Activated CD8-positive, alpha-beta T cell treated with anti-CD3 and anti-CD28 coated beads for 36 hours (primary cell): ENCODE data around the gene UGT1A1. TPM values are rescaled to one million over a fixed set of nuclear protein-coding genes. Genes with fewer than 3 reads are reported as not detected.

ENCODE experiments used
- ATAC-seq: fragments of 200-7000 bp; cut with Tn5 transposase; one replicate; pipeline ENCODE4 v1.10.0; 2021; ENCODE audit warnings: mild to moderate bottlenecking, moderate library complexity
- CTCF ChIA-PET: fragments of 350-600 bp; sonication (Branson Sonifier 250); formaldehyde crosslinking; loops from one replicate; lab custom pipeline; 2021; ENCODE audit warnings: antibody characterized with exemption; lab: Charles Lee
- POLR2A ChIA-PET: fragments of 350-600 bp; sonication (Branson Sonifier 250); formaldehyde crosslinking; loops from one replicate; lab custom pipeline; 2021; ENCODE audit warnings: antibody characterized with exemption; lab: Charles Lee
- DNase-seq: peaks from one replicate; pipeline ENCODE4 v3.0.0-alpha.2; 2020
- H3K27ac Mint-ChIP-seq: one replicate; pipeline ENCODE4 v1.8.0; 2021; ENCODE audit warnings: mild to moderate bottlenecking, mixed read lengths
- H3K27me3 Mint-ChIP-seq: one replicate; pipeline ENCODE4 v1.8.0; 2021; ENCODE audit warnings: mixed read lengths
- H3K36me3 Mint-ChIP-seq: one replicate; pipeline ENCODE4 v1.8.0; 2021; ENCODE audit warnings: low read depth, mixed read lengths
- H3K4me1 Mint-ChIP-seq: one replicate; pipeline ENCODE4 v1.8.0; 2021; ENCODE audit warnings: low read depth, mixed read lengths
- H3K4me3 Mint-ChIP-seq: one replicate; pipeline ENCODE4 v1.8.0; 2021; ENCODE audit warnings: mild to moderate bottlenecking, moderate library complexity, mixed read lengths
- H3K9me3 Mint-ChIP-seq: one replicate; pipeline ENCODE4 v1.8.0; 2021; ENCODE audit warnings: mixed read lengths
- intact Hi-C: fragments of 100-400 bp; cut with micrococcal nuclease; formaldehyde crosslinking; loops from one replicate; pipeline ENCODE4 v1.10.0; 2022
- total RNA-seq, 2 experiments: library from RNA; stranded (reverse); gene quantifications; one replicate each; pipeline ENCODE4 v1.2.3, GENCODE V29; 2021
- TF ChIP-seq, protein P1 (sequence below): fragments of 200-600 bp; IDR thresholded peaks from one replicate; pipeline ENCODE4 v1.8.0; 2022; ENCODE audit warnings: antibody characterized with exemption, mild to moderate bottlenecking

UGT1A1 gene
- not detected for total RNA-seq

- TF ChIP-seq, protein P1, sequence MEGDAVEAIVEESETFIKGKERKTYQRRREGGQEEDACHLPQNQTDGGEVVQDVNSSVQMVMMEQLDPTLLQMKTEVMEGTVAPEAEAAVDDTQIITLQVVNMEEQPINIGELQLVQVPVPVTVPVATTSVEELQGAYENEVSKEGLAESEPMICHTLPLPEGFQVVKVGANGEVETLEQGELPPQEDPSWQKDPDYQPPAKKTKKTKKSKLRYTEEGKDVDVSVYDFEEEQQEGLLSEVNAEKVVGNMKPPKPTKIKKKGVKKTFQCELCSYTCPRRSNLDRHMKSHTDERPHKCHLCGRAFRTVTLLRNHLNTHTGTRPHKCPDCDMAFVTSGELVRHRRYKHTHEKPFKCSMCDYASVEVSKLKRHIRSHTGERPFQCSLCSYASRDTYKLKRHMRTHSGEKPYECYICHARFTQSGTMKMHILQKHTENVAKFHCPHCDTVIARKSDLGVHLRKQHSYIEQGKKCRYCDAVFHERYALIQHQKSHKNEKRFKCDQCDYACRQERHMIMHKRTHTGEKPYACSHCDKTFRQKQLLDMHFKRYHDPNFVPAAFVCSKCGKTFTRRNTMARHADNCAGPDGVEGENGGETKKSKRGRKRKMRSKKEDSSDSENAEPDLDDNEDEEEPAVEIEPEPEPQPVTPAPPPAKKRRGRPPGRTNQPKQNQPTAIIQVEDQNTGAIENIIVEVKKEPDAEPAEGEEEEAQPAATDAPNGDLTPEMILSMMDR, result no peak
- intact Hi-C loops, result no loop called here
- Mint-ChIP-seq H3K9me3 (no peaks in the 10 kb centered on the region), H3K27ac (no peak within 1 kb of the TSS), H3K4me1 (no peaks in the 10 kb centered on the region), H3K4me3 (no peak within 1 kb of the TSS), H3K27me3 (peaks cover 7% of the 10 kb centered on the region), H3K36me3 (no peaks in the 10 kb centered on the region)
- no peak for ATAC-seq
- ChIA-PET POLR2A (no interaction called here), CTCF (no interaction called here)
- DNase-seq, result no peak
Measured at GRCh38 chr2:233760043-233760442, at the start of gene UGT1A1. UGT1A1 (plus strand) TSS chr2:233760270; CDS start chr2:233760288, 18 bp downstream.

GRCh38 chr2:233711312-233712008 is 48.6 kb upstream of the UGT1A1 start:
- Mint-ChIP-seq H3K9me3 (no peaks in the 10 kb centered on the region), H3K27me3 (peaks cover 8% of the 10 kb centered on the region), H3K4me3 (no peak overlapping the region), H3K4me1 (peaks cover 9% of the 10 kb centered on the region), H3K27ac (no peak overlapping the region), H3K36me3 (no peaks in the 10 kb centered on the region)
- DNase-seq (peak; percentile 80), ATAC-seq (peak; percentile 70)
- intact Hi-C loops, result no loop called here
- TF ChIP-seq, protein P1, result peak; percentile 89
- CTCF ChIA-PET, result interaction anchor here (0.7 to 1.5 kb wide), 9 partner anchors 10 to 279 kb away, joined by 3 to 5 read pairs (median 3); no protein-coding TSS in a partner anchor
- POLR2A ChIA-PET, result no interaction called here

DNA sequence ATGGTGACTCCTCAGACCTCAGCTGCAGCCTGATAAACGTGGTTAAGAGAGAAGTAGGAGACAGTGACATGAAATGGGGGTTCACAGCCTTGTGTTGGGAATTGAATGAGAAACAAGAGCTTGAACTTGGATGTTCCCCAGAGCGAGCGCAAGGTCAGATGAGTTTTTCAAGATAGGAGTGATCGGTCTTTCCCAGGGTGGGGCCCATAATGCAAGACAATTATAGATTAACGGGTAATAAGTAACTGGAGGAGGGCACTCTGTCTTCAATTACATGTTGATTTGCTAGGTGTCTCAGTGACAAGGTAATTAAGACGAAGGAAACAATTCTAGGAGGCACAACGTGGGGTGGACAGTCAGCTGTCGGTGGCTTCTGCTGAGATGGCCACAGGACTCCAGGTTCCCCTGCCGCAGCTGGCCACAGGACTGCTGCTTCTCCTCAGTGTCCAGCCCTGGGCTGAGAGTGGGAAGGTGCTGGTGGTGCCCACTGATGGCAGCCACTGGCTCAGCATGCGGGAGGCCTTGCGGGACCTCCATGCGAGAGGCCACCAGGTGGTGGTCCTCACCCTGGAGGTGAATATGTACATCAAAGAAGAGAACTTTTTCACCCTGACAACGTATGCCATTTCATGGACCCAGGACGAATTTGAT is 47.3 kb upstream of the UGT1A1 start, which contains the start of gene UGT1A5:
TSS of gene UGT1A5 (plus strand) at position 297 of the 651 bp plus-strand sequence. CDS start at position 382, 85 bp downstream.
- POLR2A ChIA-PET, result no interaction called here
- TF ChIP-seq, protein P1, result no peak
- DNase-seq (no peak), ATAC-seq (no peak)
- no peak within 1 kb of the TSS for H3K4me3 Mint-ChIP-seq
- H3K27ac Mint-ChIP-seq, result no peak within 1 kb of the TSS
- H3K4me1 Mint-ChIP-seq, result peaks cover 9% of the 10 kb centered on the region
- H3K36me3 Mint-ChIP-seq, result no peaks in the 10 kb centered on the region
- H3K27me3 Mint-ChIP-seq, result peaks cover 8% of the 10 kb centered on the region
- intact Hi-C loops, result no loop called here
- no peaks in the 10 kb centered on the region for H3K9me3 Mint-ChIP-seq
- CTCF ChIA-PET, result interaction anchor here (0.8 to 1.3 kb wide), 3 partner anchors 13 to 308 kb away, joined by 3 to 4 read pairs (median 3); no protein-coding TSS in a partner anchor

DNA sequence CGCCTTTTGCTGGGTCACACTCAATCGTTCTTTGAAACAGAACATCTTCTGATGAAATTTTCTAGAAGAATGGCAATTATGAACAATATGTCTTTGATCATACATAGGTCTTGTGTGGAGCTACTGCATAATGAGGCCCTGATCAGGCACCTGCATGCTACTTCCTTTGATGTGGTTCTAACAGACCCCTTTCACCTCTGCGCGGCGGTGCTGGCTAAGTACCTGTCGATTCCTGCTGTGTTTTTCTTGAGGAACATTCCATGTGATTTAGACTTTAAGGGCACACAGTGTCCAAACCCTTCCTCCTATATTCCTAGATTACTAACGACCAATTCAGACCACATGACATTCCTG is 46.8 kb upstream of the UGT1A1 start:
- Mint-ChIP-seq H3K36me3 (no peaks in the 10 kb centered on the region), H3K4me3 (no peak overlapping the region), H3K27ac (no peak overlapping the region), H3K9me3 (no peaks in the 10 kb centered on the region), H3K27me3 (peaks cover 10% of the 10 kb centered on the region), H3K4me1 (peaks cover 9% of the 10 kb centered on the region)
- intact Hi-C loops, result no loop called here
- POLR2A ChIA-PET, result no interaction called here
- CTCF ChIA-PET, result no interaction called here
- ATAC-seq, result no peak
- TF ChIP-seq, protein P1, result no peak
- peak; percentile 4 for DNase-seq

DNA sequence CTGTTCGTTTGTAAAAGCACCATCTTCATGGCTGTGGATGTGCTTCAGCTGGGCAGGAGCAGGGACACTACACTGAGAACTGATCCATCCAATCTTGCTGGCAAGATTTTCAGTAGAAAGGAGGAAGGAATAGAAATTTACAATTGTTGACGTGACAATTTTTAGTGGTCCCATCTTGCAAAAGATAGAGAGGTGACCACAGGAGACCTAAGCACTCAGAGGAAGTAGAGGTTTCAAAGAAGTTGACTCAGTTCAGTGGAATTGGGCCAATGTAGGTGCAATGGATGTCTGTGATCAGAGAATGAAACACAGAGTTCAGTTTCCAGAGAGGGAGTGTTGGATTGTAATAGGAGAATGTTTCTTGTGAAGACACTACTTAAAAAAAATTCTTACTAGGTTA is 45.9 kb upstream of the UGT1A1 start:
- TF ChIP-seq, protein P1, result no peak
- POLR2A ChIA-PET, result no interaction called here
- Mint-ChIP-seq H3K36me3 (no peaks in the 10 kb centered on the region), H3K27me3 (peaks cover 13% of the 10 kb centered on the region), H3K4me1 (peaks cover 9% of the 10 kb centered on the region), H3K9me3 (no peaks in the 10 kb centered on the region), H3K4me3 (no peak overlapping the region), H3K27ac (no peak overlapping the region)
- no peak for DNase-seq
- CTCF ChIA-PET, result no interaction called here
- intact Hi-C loops, result no loop called here
- ATAC-seq, result no peak
